Measurements from ENCODE around the gene EFEMP2. TPM values are rescaled to one million over a fixed set of nuclear protein-coding genes. Genes with fewer than 3 reads are reported as not detected.

The EFEMP2 gene
- total and polyA plus RNA-seq, 2 experiments from 2014 or later: 7.4 to 9.4 TPM

DNA sequence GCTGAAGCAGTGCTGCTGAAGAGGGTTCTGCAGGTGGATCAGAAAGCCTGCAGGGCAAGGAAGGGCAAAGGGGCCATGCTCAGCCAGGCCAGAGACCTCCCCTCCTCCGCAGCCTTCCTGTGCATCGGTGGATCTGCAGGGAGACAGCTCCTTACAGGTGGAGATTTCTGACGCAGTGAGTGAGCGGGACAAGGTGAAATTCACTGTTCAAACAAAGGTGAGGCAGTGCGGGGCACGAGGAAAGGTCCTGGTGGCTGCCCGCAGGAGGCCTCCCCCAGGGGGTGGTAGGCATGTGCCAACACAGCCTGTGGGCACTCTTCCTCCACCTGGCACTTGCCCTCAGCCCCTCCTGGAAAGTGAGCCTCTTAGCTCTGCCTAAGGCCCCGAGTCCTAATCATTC lies 23.2 kb downstream of the EFEMP2 start:
- H3K36me3 Mint-ChIP-seq (ENCODE audit: low read depth): peaks cover 38% of the 10 kb centered on the region

More for the DNA sequence above, 23.2 kb downstream of the EFEMP2 start:
- Histone ChIP-seq H4K20me1 (replicated peaks; ENCODE audit: insufficient read depth) (peaks cover 9% of the 10 kb centered on the region), H3K4me2 (no peak overlapping the region), H3K36me3 (ENCODE audit: insufficient read depth) (peaks cover 11% of the 10 kb centered on the region), H3K4me1 (ENCODE audit: insufficient read depth) (no peaks in the 10 kb centered on the region; the same call in 1 of the 2 replicates), H3K4me3 (no peak overlapping the region), H3K27ac (ENCODE audit: low read depth) (no peak overlapping the region), H2AFZ (no peak overlapping the region), H3K9me2 (ENCODE audit: insufficient read depth) (no peaks in the 10 kb centered on the region), H3K79me2 (replicated peaks; ENCODE audit: insufficient read depth) (peaks cover 8% of the 10 kb centered on the region), H3F3A (replicated peaks; ENCODE audit: low read depth) (peaks cover 32% of the 10 kb centered on the region), H3K27me3 (ENCODE audit: insufficient read depth) (no peaks in the 10 kb centered on the region)
- H3K27ac Mint-ChIP-seq: no peak overlapping the region
- H3K4me3 Mint-ChIP-seq: no peak overlapping the region; the same call in 2 of the 3 replicates
- no peak for TF ChIP-seq REST (IDR thresholded peaks at IDR 0.05; ENCODE audit: unreplicated experiment)
- no peak for TF ChIP-seq ZNF114 (CRISPR knock-in tag; IDR thresholded peaks at IDR 0.05)
- no peak for TF ChIP-seq ETS1 (IDR thresholded peaks at IDR 0.05)
- TF ChIP-seq CREB1 (CRISPR knock-in tag; IDR thresholded peaks at IDR 0.05; ENCODE audit: low read depth): no peak
- no peak for TF ChIP-seq ZNF462 (CRISPR knock-in tag; IDR thresholded peaks at IDR 0.05)
- no peak for TF ChIP-seq POLR2AphosphoS5 (IDR thresholded peaks at IDR 0.05; ENCODE audit: low read depth)
- TF ChIP-seq ZNF331 (CRISPR knock-in tag; IDR thresholded peaks at IDR 0.05; ENCODE audit: low read depth): no peak
- no peak for TF ChIP-seq EZH2phosphoT487 (IDR thresholded peaks at IDR 0.05; ENCODE audit: unreplicated experiment)
- TF ChIP-seq NANOG (IDR thresholded peaks at IDR 0.05; ENCODE audit: borderline replicate concordance): no peak
- TF ChIP-seq STAT1 (IDR thresholded peaks at IDR 0.05; ENCODE audit: unreplicated experiment): no peak
- TF ChIP-seq, protein P1, sequence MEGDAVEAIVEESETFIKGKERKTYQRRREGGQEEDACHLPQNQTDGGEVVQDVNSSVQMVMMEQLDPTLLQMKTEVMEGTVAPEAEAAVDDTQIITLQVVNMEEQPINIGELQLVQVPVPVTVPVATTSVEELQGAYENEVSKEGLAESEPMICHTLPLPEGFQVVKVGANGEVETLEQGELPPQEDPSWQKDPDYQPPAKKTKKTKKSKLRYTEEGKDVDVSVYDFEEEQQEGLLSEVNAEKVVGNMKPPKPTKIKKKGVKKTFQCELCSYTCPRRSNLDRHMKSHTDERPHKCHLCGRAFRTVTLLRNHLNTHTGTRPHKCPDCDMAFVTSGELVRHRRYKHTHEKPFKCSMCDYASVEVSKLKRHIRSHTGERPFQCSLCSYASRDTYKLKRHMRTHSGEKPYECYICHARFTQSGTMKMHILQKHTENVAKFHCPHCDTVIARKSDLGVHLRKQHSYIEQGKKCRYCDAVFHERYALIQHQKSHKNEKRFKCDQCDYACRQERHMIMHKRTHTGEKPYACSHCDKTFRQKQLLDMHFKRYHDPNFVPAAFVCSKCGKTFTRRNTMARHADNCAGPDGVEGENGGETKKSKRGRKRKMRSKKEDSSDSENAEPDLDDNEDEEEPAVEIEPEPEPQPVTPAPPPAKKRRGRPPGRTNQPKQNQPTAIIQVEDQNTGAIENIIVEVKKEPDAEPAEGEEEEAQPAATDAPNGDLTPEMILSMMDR (conservative IDR thresholded peaks at IDR 0.05; ENCODE audit: low read depth in 2 of 2): no peak
- no peak for TF ChIP-seq EZH2 (IDR thresholded peaks at IDR 0.05; ENCODE audit: low read depth, unreplicated experiment)
- no peak for TF ChIP-seq JUNB (IDR thresholded peaks at IDR 0.05; ENCODE audit: unreplicated experiment)
- H3K4me1 Mint-ChIP-seq: peaks cover 11% of the 10 kb centered on the region; the same call in 2 of the 3 replicates
- H3K27me3 Mint-ChIP-seq (ENCODE audit: insufficient read depth, low read depth, poor library complexity): peaks cover 47% of the 10 kb centered on the region
- DNase-seq (ENCODE audit: low spot score) (peak; percentile 40), ATAC-seq (peak; percentile 2)
- peaks cover 12% of the 10 kb centered on the region for H3K9me3 Mint-ChIP-seq

All from GM23338 (cell line).